GM18858 (cell line): ENCODE data around the gene NQO2.
A peak's percentile ranks its signal among the peaks of the same experiment; 100 is the strongest.

Experiments
- ATAC-seq: cut with Tn5 transposase; IDR thresholded peaks from one replicate; pipeline ENCODE4 v1.9.1; 2021; ENCODE audit not compliant: unreplicated experiment

NQO2 gene

GRCh38 chr6:3068329-3069214 lies 68.9 kb downstream of the NQO2 start, which contains the start of gene RIPK1:
Gene RIPK1 (plus strand): TSS chr6:3068494. CDS start chr6:3076824, 8,330 bp downstream.
- ATAC-seq: peak; percentile 78
